ENCODE measurements around the gene KCNN4. TPM values are rescaled to one million over a fixed set of nuclear protein-coding genes. Genes with fewer than 3 reads are reported as not detected.
"Not testable (repeated sequence)": the region's sequence is repeated elsewhere in the genome, so short reads cannot be mapped to it uniquely, and the experiment has no call there.

Gene KCNN4
- total RNA-seq, 1 donor from 2014 or later: 0.44 TPM

DNA sequence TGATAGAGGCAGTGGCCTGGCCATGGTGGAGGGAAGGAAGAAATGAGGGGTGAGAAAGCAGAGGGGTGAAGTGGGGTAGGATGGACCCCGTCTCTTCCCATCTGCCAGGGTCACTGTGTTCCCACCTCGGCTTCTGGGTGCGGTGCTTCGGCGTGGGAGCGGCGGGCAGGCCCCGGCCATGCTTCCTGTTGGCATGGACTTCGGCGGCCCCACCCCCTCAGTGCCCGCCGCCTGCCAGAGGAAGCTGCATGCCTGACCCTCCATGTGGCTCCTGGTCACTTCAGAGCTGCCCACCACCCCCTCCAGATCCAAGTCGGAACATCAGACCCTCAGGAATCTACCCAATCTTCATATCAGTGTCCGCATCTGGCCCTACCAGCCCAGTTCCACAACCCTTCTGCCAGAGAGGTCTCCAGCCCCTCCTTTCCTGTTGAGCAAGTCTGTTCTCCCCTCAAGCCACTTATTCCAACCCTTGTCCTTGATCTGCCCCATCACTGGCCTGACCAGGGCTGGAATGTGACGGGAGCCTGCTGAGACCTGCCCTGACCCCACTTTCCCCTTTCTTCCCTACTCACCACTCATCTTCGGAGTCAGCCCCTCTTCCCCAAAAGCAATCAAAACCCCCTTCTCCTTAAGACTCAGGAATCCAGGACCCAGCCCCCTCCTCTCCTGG, 1.5 kb downstream of the KCNN4 start:
- no peaks in the 10 kb centered on the region for H3K36me3 Mint-ChIP-seq (ENCODE audit: unreplicated experiment)
- H3K9me3 Mint-ChIP-seq (ENCODE audit: unreplicated experiment): peaks cover 13% of the 10 kb centered on the region
- no peak overlapping the region for H3K4me3 Mint-ChIP-seq (ENCODE audit: unreplicated experiment)
- H3K27ac Mint-ChIP-seq (ENCODE audit: unreplicated experiment): no peak overlapping the region
- no peak for DNase-seq
- H3K27me3 Mint-ChIP-seq (ENCODE audit: unreplicated experiment): peaks cover 12% of the 10 kb centered on the region
- TF ChIP-seq, protein P1, sequence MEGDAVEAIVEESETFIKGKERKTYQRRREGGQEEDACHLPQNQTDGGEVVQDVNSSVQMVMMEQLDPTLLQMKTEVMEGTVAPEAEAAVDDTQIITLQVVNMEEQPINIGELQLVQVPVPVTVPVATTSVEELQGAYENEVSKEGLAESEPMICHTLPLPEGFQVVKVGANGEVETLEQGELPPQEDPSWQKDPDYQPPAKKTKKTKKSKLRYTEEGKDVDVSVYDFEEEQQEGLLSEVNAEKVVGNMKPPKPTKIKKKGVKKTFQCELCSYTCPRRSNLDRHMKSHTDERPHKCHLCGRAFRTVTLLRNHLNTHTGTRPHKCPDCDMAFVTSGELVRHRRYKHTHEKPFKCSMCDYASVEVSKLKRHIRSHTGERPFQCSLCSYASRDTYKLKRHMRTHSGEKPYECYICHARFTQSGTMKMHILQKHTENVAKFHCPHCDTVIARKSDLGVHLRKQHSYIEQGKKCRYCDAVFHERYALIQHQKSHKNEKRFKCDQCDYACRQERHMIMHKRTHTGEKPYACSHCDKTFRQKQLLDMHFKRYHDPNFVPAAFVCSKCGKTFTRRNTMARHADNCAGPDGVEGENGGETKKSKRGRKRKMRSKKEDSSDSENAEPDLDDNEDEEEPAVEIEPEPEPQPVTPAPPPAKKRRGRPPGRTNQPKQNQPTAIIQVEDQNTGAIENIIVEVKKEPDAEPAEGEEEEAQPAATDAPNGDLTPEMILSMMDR (IDR thresholded peaks at IDR 0.05; ENCODE audit: partially characterized antibody, unreplicated experiment): no peak
- H3K4me1 Mint-ChIP-seq (ENCODE audit: low read depth, unreplicated experiment): peaks cover 7% of the 10 kb centered on the region

DNA sequence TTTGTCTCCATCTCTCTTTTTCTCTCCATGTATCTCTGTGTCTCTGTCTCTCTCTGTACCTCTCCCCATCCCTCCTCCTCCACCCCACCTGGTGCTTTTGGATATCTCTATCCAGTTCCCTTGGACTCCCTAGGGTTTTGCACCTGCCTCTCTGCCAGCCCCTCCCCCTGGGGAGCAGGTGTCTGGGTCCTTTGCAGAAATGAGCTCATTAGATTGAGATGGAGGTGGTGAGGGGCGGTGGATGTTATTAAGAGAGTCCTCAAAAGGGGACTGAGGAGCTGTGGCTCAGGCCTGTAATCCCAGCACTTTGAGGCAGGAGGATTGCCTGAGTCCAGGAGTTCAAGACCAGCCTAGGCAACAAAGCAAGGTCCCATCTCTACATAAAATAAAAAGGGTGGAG, 2.1 kb downstream of the KCNN4 start:
- Mint-ChIP-seq H3K4me3 (ENCODE audit: unreplicated experiment) (no peak overlapping the region), H3K27ac (ENCODE audit: unreplicated experiment) (no peak overlapping the region), H3K27me3 (ENCODE audit: unreplicated experiment) (peaks cover 12% of the 10 kb centered on the region), H3K9me3 (ENCODE audit: unreplicated experiment) (peaks cover 13% of the 10 kb centered on the region), H3K4me1 (ENCODE audit: low read depth, unreplicated experiment) (peaks cover 7% of the 10 kb centered on the region), H3K36me3 (ENCODE audit: unreplicated experiment) (no peaks in the 10 kb centered on the region)
- TF ChIP-seq, protein P1 (IDR thresholded peaks at IDR 0.05; ENCODE audit: partially characterized antibody, unreplicated experiment): no peak
- DNase-seq: no peak

DNA sequence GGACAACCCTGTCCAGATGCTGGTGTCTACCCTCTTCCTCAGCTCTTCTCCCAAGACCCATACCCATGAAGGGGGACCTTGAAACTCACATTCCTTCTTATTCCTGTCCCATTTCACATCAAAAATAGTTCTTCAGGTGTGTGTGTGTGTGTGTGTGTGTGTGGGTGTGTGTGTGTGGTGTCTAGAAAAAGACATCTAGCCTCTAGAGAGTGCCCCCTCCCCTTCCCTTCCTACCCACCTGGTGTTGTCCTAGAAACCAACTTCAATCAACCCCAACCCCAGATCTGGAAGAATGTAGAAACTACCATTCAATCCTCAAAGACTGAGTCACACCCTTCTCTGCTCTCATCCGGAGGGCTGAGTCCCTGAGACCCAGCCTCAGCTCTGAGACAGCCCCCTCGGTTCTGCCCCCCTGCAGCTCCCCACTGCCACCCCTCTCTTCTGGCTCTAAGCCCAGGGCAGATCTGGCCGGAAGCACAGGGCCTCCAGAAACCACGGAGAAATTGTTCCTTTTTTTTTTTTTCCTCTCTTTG, 3.5 kb downstream of the KCNN4 start:
- H3K9me3 Mint-ChIP-seq (ENCODE audit: unreplicated experiment): peaks cover 8% of the 10 kb centered on the region
- peaks cover 6% of the 10 kb centered on the region for H3K4me1 Mint-ChIP-seq (ENCODE audit: low read depth, unreplicated experiment)
- H3K4me3 Mint-ChIP-seq (ENCODE audit: unreplicated experiment): no peak overlapping the region

DNA sequence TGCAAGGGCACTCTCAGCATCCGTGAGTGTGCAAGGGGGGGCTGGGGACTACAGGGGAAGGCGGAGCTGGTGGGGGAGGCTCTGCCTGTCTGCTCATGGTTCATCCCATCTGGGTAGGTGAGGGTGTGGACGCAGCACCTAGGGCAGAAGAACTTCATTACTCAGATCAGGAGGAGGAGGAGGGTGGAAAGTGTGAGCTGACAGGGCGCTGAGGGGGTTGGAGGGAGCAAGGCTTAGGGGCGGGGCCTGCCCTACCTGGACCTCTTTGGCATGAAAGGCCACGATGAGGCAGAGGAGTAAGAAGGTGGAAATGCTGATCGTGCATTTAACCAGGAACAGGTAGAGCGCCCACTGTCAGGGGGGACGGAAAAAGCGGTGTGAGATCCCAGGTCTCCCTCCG, 4.5 kb downstream of the KCNN4 start:
- peaks cover 5% of the 10 kb centered on the region for H3K9me3 Mint-ChIP-seq (ENCODE audit: unreplicated experiment)
- TF ChIP-seq, protein P1 (IDR thresholded peaks at IDR 0.05; ENCODE audit: partially characterized antibody, unreplicated experiment): no peak
- peaks cover 3% of the 10 kb centered on the region for H3K4me1 Mint-ChIP-seq (ENCODE audit: low read depth, unreplicated experiment)
- DNase-seq: no peak
- H3K36me3 Mint-ChIP-seq (ENCODE audit: unreplicated experiment): no peaks in the 10 kb centered on the region
- no peak overlapping the region for H3K4me3 Mint-ChIP-seq (ENCODE audit: unreplicated experiment)
- peaks cover 8% of the 10 kb centered on the region for H3K27me3 Mint-ChIP-seq (ENCODE audit: unreplicated experiment)
- H3K27ac Mint-ChIP-seq (ENCODE audit: unreplicated experiment): no peak overlapping the region

More for the DNA sequence above, 3.5 kb downstream of the KCNN4 start:
- H3K27me3 Mint-ChIP-seq (ENCODE audit: unreplicated experiment): peaks cover 11% of the 10 kb centered on the region
- TF ChIP-seq, protein P1 (IDR thresholded peaks at IDR 0.05; ENCODE audit: partially characterized antibody, unreplicated experiment): no peak
- no peaks in the 10 kb centered on the region for H3K36me3 Mint-ChIP-seq (ENCODE audit: unreplicated experiment)
- no peak overlapping the region for H3K27ac Mint-ChIP-seq (ENCODE audit: unreplicated experiment)
- DNase-seq: no peak

DNA sequence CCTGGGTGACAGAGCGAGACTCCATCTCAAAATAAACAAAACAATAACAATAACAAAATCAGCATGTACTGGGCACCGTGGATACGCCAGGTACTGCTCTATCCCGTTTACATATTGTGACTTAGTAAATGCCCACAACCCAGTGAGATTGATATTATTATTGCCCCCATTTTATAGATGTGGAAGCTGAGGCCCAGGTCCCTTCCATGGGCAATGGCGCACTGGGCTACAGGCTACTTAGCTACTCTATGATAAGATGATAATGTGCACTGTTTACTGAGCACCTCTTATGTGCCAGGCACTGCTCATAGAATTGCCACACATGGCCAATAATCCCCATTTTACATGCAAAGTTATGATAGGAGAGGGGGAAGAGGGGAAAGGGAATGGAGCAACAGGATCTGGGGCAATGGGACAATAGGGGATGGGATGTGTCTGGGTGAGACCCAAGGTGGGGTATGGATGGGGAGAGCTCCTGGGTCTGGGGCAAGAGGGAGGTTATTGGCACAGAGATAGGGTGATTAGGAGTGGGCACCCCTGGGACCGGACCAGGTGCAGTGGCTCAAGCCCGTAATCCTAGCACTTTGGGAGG, 5.4 kb downstream of the KCNN4 start:
- Mint-ChIP-seq H3K27ac (ENCODE audit: unreplicated experiment) (no peak overlapping the region), H3K9me3 (ENCODE audit: unreplicated experiment) (peaks cover 2% of the 10 kb centered on the region), H3K4me1 (ENCODE audit: low read depth, unreplicated experiment) (no peaks in the 10 kb centered on the region), H3K4me3 (ENCODE audit: unreplicated experiment) (no peak overlapping the region), H3K36me3 (ENCODE audit: unreplicated experiment) (no peaks in the 10 kb centered on the region), H3K27me3 (ENCODE audit: unreplicated experiment) (peaks cover 8% of the 10 kb centered on the region)
- TF ChIP-seq, protein P1 (IDR thresholded peaks at IDR 0.05; ENCODE audit: partially characterized antibody, unreplicated experiment): no peak
- DNase-seq: no peak

DNA sequence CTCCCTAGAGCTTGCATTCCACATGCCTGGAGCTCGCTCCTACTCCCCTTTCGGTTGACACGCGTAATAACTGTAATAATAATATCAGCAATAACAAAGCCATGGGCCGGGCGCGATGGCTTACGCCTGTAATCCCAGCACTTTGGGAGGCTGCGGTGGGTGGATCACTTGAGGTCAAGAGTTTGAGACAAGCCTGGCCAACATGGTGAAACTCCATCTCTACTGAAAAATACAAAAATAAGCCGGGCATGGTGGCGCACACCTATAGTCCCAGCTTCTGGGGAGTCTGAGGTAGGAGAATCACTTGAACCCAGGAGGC, 5.9 kb downstream of the KCNN4 start:
- H3K27ac Mint-ChIP-seq (ENCODE audit: unreplicated experiment): not testable (repeated sequence)

More for the DNA sequence above, 5.9 kb downstream of the KCNN4 start:
- H3K27me3 Mint-ChIP-seq (ENCODE audit: unreplicated experiment); H3K9me3 Mint-ChIP-seq (ENCODE audit: unreplicated experiment); H3K4me1 Mint-ChIP-seq (ENCODE audit: low read depth, unreplicated experiment); DNase-seq; H3K36me3 Mint-ChIP-seq (ENCODE audit: unreplicated experiment): not testable (repeated sequence)
- peak overlapping the region; percentile 68 for H3K4me3 Mint-ChIP-seq (ENCODE audit: unreplicated experiment)
